WERI-Rb-1 (cell line): ENCODE data around the gene ZNF878.
"Not testable (repeated sequence)": the region's sequence is repeated elsewhere in the genome, so short reads cannot be mapped to it uniquely, and the experiment has no call there.

Experiments used
- DNase-seq: peaks from one replicate; pipeline ENCODE4 v3.0.0-alpha.2; 2020
- H3K27ac ChIP-seq: fragments of 250-450 bp; sonication (Bioruptor Pico); 2 replicates; pipeline ENCODE4 v1.5.1; 2020; ENCODE audit warnings: mild to moderate bottlenecking, moderate library complexity
- H3K27me3 ChIP-seq: fragments of 250-450 bp; sonication (Bioruptor Pico); 2 replicates; pipeline ENCODE4 v1.5.1; 2021; ENCODE audit warnings: mild to moderate bottlenecking, low read depth, moderate library complexity; ENCODE audit not compliant: insufficient read depth, severe bottlenecking
- H3K36me3 ChIP-seq: fragments of 250-450 bp; sonication (Bioruptor Pico); 2 replicates; pipeline ENCODE4 v1.5.1; 2020; ENCODE audit warnings: mild to moderate bottlenecking, moderate library complexity
- H3K4me3 ChIP-seq: 2 replicates; pipeline ENCODE4 v1.5.1; 2011; ENCODE audit warnings: low read depth, mild to moderate bottlenecking, control low read depth, low read length
- H3K9me3 ChIP-seq: fragments of 250-450 bp; sonication (Bioruptor Pico); 2 replicates; pipeline ENCODE4 v1.5.1; 2021; ENCODE audit warnings: mild to moderate bottlenecking, moderate library complexity; ENCODE audit not compliant: severe bottlenecking
- TF ChIP-seq, protein P1 (sequence below): IDR thresholded peaks from 2 replicates; pipeline ENCODE4 v1.5.1; 2011; ENCODE audit warnings: low read depth, mild to moderate bottlenecking, control low read depth, inconsistent platforms, low read length

ZNF878 gene

DNA sequence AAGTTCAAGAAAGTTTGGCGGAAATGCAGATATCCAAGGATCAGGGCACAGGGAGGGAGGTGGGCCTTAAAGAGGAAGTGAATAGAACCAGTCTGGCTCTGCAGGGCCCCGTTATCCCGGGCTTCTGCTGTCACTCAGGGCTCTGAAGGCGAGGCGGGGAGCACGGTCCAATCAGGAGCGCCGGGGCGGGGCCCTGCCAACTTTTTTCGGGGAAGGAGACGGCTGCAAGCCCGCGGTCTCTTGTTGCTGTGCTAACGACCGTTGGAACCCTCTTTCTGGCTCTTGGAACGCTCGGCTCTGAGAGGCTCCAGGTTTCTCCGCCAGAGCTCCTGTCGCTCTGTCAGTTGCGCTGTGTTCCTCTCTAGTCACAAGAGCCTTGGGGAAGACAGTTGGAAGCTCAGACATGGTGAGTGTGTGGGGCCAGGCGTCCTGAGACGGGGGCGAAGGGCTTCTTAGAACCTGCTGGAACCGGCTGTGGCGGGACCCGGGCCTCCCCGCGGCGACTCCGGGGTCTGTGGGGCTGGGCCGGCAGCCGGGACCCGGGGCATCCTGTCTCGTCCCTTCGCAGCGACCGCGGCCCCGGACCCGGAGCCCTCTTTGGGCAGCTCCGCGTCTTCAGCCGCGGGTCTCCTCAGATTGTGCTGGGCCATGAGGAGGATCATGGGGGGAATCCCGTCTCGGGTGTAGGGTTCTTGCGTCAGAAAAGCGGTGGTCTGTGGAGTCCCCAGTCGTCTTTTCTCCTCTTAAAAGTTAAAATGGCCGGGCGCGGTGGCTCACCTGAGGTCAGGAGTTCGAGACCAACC is 39.5 kb upstream of the ZNF878 start:
- no peaks in the 10 kb centered on the region for H3K27me3 ChIP-seq
- TF ChIP-seq, protein P1, sequence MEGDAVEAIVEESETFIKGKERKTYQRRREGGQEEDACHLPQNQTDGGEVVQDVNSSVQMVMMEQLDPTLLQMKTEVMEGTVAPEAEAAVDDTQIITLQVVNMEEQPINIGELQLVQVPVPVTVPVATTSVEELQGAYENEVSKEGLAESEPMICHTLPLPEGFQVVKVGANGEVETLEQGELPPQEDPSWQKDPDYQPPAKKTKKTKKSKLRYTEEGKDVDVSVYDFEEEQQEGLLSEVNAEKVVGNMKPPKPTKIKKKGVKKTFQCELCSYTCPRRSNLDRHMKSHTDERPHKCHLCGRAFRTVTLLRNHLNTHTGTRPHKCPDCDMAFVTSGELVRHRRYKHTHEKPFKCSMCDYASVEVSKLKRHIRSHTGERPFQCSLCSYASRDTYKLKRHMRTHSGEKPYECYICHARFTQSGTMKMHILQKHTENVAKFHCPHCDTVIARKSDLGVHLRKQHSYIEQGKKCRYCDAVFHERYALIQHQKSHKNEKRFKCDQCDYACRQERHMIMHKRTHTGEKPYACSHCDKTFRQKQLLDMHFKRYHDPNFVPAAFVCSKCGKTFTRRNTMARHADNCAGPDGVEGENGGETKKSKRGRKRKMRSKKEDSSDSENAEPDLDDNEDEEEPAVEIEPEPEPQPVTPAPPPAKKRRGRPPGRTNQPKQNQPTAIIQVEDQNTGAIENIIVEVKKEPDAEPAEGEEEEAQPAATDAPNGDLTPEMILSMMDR: no peak
- H3K9me3 ChIP-seq: no peaks in the 10 kb centered on the region
- H3K27ac ChIP-seq: no peak overlapping the region
- DNase-seq: no peak
- H3K36me3 ChIP-seq: no peaks in the 10 kb centered on the region
- H3K4me3 ChIP-seq: no peak overlapping the region

DNA sequence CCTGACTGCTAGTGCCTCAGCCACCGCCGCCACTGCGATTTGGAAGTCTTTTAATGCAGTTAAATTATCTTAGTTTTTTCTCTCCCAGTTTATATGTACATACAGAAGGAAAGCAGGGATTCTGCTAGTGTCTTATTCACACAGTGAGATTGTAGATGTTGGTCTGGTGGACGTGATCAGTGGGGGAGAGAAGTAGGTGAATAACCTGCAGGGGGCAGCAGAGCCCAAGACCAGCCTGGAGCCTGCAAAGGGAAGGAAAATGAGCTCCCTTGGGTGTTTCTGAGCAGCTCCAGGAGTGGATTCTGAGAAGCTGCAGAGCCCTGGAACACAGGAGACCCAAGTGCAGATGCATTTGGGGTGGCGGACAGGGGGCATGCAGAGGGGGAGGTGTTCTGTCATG is 38.0 kb upstream of the ZNF878 start:
- no peaks in the 10 kb centered on the region for H3K36me3 ChIP-seq
- H3K27ac ChIP-seq: no peak overlapping the region
- TF ChIP-seq, protein P1: peak; percentile 78
- peak; percentile 66 for DNase-seq
- no peaks in the 10 kb centered on the region for H3K9me3 ChIP-seq
- no peaks in the 10 kb centered on the region for H3K27me3 ChIP-seq
- no peak overlapping the region for H3K4me3 ChIP-seq

DNA sequence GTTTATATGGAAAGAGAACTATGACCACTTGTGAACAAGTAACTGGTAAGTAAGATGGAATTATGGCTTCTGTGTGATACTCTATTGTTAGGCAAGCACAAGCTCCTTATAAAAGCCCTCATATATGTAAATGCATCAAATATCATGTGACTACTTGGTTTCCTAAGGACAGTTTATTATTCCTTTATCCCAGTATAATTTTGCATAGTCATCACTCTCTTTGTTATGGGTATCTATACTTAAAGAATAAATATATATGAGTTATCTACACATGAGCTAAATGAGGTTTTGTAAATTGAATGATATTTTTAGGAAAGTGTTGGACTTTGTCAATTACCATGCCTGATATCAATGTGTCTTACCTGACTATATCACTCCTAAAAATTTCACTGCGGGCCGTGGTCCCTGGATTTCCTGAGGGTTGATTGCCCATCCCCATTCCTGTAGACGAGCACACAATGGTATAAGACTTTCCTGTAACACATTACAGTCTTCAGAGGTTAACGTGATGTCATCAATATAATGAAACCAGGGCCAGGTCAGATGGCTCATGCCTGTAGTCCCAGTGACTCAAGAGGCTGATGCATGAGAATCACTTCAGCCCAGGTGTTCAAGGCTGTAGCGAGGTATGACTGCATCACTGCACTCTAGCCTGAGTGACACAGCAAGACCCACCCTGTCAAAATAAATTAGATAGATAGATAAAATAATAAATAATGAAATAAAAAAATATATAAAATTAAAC is 32.5 kb upstream of the ZNF878 start:
- H3K4me3 ChIP-seq: no peak overlapping the region
- H3K9me3 ChIP-seq: no peaks in the 10 kb centered on the region
- no peaks in the 10 kb centered on the region for H3K27me3 ChIP-seq
- TF ChIP-seq, protein P1: no peak
- DNase-seq: no peak
- H3K36me3 ChIP-seq: peaks cover 23% of the 10 kb centered on the region
- no peak overlapping the region for H3K27ac ChIP-seq

DNA sequence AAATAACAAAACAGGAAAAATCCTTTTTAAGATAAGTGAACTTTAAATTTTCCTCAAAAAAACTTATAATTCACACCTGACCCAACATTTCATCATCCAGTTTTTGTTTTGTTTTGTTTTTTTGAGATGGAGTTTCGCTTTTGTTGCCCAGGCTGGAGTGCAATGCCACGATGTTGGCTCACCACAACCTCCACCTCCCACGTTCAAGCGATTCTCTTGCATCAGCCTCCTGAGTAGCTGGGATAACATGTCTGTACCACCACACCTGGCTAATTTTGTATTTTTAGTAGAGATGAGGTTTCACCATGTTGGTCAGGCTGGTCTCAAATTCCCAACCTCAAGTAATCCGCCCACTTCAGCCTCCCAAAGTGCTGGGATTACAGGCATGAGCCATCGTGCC is 30.6 kb upstream of the ZNF878 start:
- H3K4me3 ChIP-seq, H3K27ac ChIP-seq, H3K27me3 ChIP-seq, DNase-seq: not testable (repeated sequence)
- peaks cover 16% of the 10 kb centered on the region for H3K9me3 ChIP-seq
- H3K36me3 ChIP-seq: peaks cover 41% of the 10 kb centered on the region

DNA sequence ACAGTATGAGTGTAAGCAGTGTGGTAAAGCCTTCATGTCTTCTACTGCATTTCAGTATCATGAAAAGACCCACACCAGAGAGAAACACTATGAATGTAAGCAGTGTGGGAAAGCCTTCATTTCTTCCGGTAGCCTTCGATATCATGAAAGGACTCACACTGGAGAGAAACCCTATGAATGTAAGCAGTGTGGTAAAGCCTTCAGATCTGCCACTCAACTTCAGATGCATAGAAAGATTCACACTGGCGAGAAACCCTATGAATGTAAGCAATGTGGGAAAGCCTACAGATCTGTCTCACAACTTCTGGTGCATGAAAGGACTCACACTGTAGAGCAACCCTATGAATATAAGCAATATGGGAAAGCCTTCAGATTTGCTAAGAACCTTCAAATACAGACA is 24.6 kb upstream of the ZNF878 start:
- H3K9me3 ChIP-seq: peaks cover 65% of the 10 kb centered on the region
- TF ChIP-seq, protein P1: no peak

DNA sequence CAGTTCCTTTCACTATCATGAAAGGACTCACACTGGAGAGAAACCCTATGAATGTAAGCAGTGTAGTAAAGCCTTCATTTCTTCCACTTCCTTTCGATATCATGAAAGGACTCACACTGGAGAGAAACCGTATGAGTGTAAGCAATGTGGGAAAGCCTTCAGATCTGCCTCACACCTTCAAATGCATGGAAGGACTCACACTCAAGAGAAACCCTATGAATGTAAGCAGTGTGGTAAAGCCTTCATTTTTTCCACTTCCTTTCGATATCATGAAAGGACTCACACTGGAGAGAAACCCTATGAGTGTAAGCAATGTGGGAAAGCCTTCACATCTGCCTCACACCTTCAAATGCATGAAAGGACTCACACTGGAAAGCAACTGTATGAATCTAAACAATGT is 23.6 kb upstream of the ZNF878 start:
- H3K27me3 ChIP-seq, H3K4me3 ChIP-seq, DNase-seq, H3K27ac ChIP-seq: not testable (repeated sequence)
- H3K9me3 ChIP-seq: peaks cover 65% of the 10 kb centered on the region
- H3K36me3 ChIP-seq: peaks cover 91% of the 10 kb centered on the region

More for the DNA sequence above, 24.6 kb upstream of the ZNF878 start:
- Histone ChIP-seq H3K36me3 (peaks cover 89% of the 10 kb centered on the region), H3K27me3 (no peaks in the 10 kb centered on the region), H3K4me3 (no peak overlapping the region), H3K27ac (no peak overlapping the region)
- no peak for DNase-seq
